ENCODE data around the gene BST1.
A peak's percentile ranks its signal among the peaks of the same experiment; 100 is the strongest.

Gene BST1

GRCh38 chr4:15779306-15779705 lies 76.4 kb downstream of the BST1 start:
- ATAC-seq (replicated peaks): no peak
- peaks cover 14 to 16% of the 10 kb centered on the region in 2 donors for H3K36me3 Mint-ChIP-seq
- DNase-seq: no peak
- H3K4me3 Mint-ChIP-seq: peak overlapping the region; percentile 91 to 94
- peak overlapping the region; percentile 27 for H3K27ac Mint-ChIP-seq
- peaks cover 0 to 2% of the 10 kb centered on the region in 2 donors for H3K9me3 Mint-ChIP-seq
- peaks cover 0 to 3% of the 10 kb centered on the region in 2 donors for H3K27me3 Mint-ChIP-seq
- peaks cover 43 to 66% of the 10 kb centered on the region in 2 donors for H3K4me1 Mint-ChIP-seq

GRCh38 chr4:15779809-15780208 lies 76.9 kb downstream of the BST1 start:
- Mint-ChIP-seq H3K27ac (no peak overlapping the region), H3K36me3 (peaks cover 18 to 19% of the 10 kb centered on the region in 2 donors), H3K27me3 (peaks cover 0 to 3% of the 10 kb centered on the region in 2 donors), H3K4me1 (peaks cover 47 to 71% of the 10 kb centered on the region in 2 donors), H3K9me3 (peaks cover 0 to 2% of the 10 kb centered on the region in 2 donors), H3K4me3 (peak overlapping the region; percentile 91 to 94)
- DNase-seq (no peak), ATAC-seq (replicated peaks) (no peak)

- H3K9me3 Mint-ChIP-seq: peaks cover 0 to 7% of the 10 kb centered on the region in 2 donors
- H3K27ac Mint-ChIP-seq: peak overlapping the region; percentile 27
- no peaks in the 10 kb centered on the region for H3K27me3 Mint-ChIP-seq
- DNase-seq (no peak), ATAC-seq (replicated peaks) (peak; percentile 15 to 31)
- peaks cover 51 to 78% of the 10 kb centered on the region in 2 donors for H3K4me1 Mint-ChIP-seq
- peaks cover 25 to 31% of the 10 kb centered on the region in 2 donors for H3K36me3 Mint-ChIP-seq
- H3K4me3 Mint-ChIP-seq: no peak overlapping the region
Observed at GRCh38 chr4:15781427-15782095, 78.7 kb downstream of the BST1 start.
